Kidney (tissue), 14 donors: Measurements from ENCODE around the gene STMN1. TPM values are rescaled to one million over a fixed set of nuclear protein-coding genes. Genes with fewer than 3 reads are reported as not detected.

Source experiments
- DNase-seq, 5 donors: peaks; one replicate each; pipeline ENCODE4 v3.0.0-alpha.2; 2013 to 2020
- FAIRE-seq: peaks from 2 replicates; lab custom pipeline; 2012; peaks lifted over from hg19 to GRCh38; lab: Jason Lieb, UNC
- H3K27ac ChIP-seq, 2 donors: one replicate each; pipeline ENCODE4 v1.7.0; 2013; ENCODE audit warnings: low read depth in 2 of 2, low read length in 2 of 2, inconsistent platforms in 1 of 2
- H3K27me3 ChIP-seq: one replicate; pipeline ENCODE4 v1.7.1; 2013; ENCODE audit warnings: low read length, inconsistent platforms; ENCODE audit not compliant: control insufficient read depth, insufficient read depth
- H3K36me3 ChIP-seq, 3 donors: one replicate each; pipeline versions ENCODE4 v1.7.0 to v1.7.1; 2013; ENCODE audit warnings: low read length in 3 of 3, control low read depth in 1 of 3, inconsistent platforms in 1 of 3; ENCODE audit not compliant: insufficient read depth in 3 of 3, control insufficient read depth in 2 of 3
- H3K4me1 ChIP-seq, 3 donors: one replicate each; pipeline versions ENCODE4 v1.7.0 to v1.7.1; 2013; ENCODE audit warnings: low read length in 3 of 3, inconsistent platforms in 1 of 3, low read depth in 1 of 3; ENCODE audit not compliant: control insufficient read depth in 2 of 3, insufficient read depth in 2 of 3
- H3K4me3 ChIP-seq, 3 donors: one replicate each; pipeline versions ENCODE4 v1.7.0 to v1.8.1; 2013; ENCODE audit warnings: low read length in 3 of 3, control low read depth in 1 of 3, inconsistent platforms in 1 of 3
- H3K9ac ChIP-seq, 3 donors: one replicate each; pipeline versions ENCODE4 v1.7.0 to v1.7.1; 2013; ENCODE audit warnings: low read length in 3 of 3, control low read depth in 1 of 3, inconsistent platforms in 1 of 3
- H3K9me3 ChIP-seq, 3 donors: one replicate each; pipeline versions ENCODE4 v1.7.0 to v1.7.1; 2013; ENCODE audit warnings: low read length in 3 of 3, control low read depth in 1 of 3, inconsistent platforms in 1 of 3; ENCODE audit not compliant: control insufficient read depth in 2 of 3, insufficient read depth in 1 of 3
- CTCF ChIP-seq: IDR thresholded peaks from 3 replicates; pipeline ENCODE4 v1.5.1; 2012; ENCODE audit warnings: mild to moderate bottlenecking, moderate library complexity, borderline replicate concordance; ENCODE audit not compliant: insufficient read depth; ENCODE audit errors: extremely low read depth
- intact Hi-C: fragments of 100-400 bp; cut with DNase I; formaldehyde crosslinking; loops from one replicate; pipeline ENCODE4 v1.11.1; 2022
- polyA plus RNA-seq: library from polyadenylated mRNA; stranded (reverse); fragments of 350-450 nt; fragmentation: Illumina TruSeq; extraction: RNeasy Lipid Tissue Mini Kit (QIAGEN cat#74804); gene quantifications from one replicate; pipeline ENCODE4 v1.2.3, GENCODE V29; 2014; ENCODE audit warnings: low read depth, low replicate concordance; ENCODE audit not compliant: insufficient read depth
- total RNA-seq: library from RNA; stranded (reverse); fragmentation: NEBNext Ultra II Directional; extraction: Animal tissue kit (Norgen Biotek cat#: 25700); gene quantifications from one replicate; pipeline ENCODE4 v1.2.1, GENCODE V29; 2021
- donor health status: control.
- donor health status: control.
- donor health status: control.
- donor health status: control.
- donor health status: control.
- donor health status: DM: yes; HTN: yes; CAD: no.
- donor health status: Normal renal cell carcinoma (clear cell type).

The STMN1 gene
- total and polyA plus RNA-seq, 2 donors from 2014 or later = 50.4 to 101 TPM

- FAIRE-seq (no peak), DNase-seq (no peak)
- H3K9ac ChIP-seq = no peak overlapping the region
- no peaks in the 10 kb centered on the region for H3K36me3 ChIP-seq
- intact Hi-C loops = no loop called here
- H3K4me1 ChIP-seq = peaks cover 0 to 6% (median 0%) of the 10 kb centered on the region in 3 donors
- no peaks in the 10 kb centered on the region for H3K9me3 ChIP-seq
- no peak overlapping the region for H3K4me3 ChIP-seq
- TF ChIP-seq CTCF = no peak
- no peaks in the 10 kb centered on the region for H3K27me3 ChIP-seq
- H3K27ac ChIP-seq = no peak overlapping the region
Observed at GRCh38 chr1:25911162-25911561, 4.9 kb upstream of the STMN1 start.

- Histone ChIP-seq H3K27me3 (no peaks in the 10 kb centered on the region), H3K4me1 (peaks cover 0 to 11% (median 6%) of the 10 kb centered on the region in 3 donors), H3K9me3 (no peaks in the 10 kb centered on the region), H3K4me3 (no peak overlapping the region), H3K36me3 (no peaks in the 10 kb centered on the region), H3K9ac (no peak overlapping the region), H3K27ac (no peak overlapping the region)
- intact Hi-C loops = no loop called here
- FAIRE-seq = no peak
- DNase-seq = no peak
- no peak for TF ChIP-seq CTCF
Observed at GRCh38 chr1:25909040-25909439, 2.8 kb upstream of the STMN1 start.

GRCh38 chr1:25908161-25908560, 1.9 kb upstream of the STMN1 start:
- DNase-seq = no peak
- H3K9me3 ChIP-seq = no peaks in the 10 kb centered on the region
- no peak for FAIRE-seq
- no peaks in the 10 kb centered on the region for H3K36me3 ChIP-seq
- intact Hi-C loops = no loop called here
- no peak overlapping the region for H3K27ac ChIP-seq
- no peak overlapping the region for H3K4me3 ChIP-seq
- no peak for TF ChIP-seq CTCF
- no peak overlapping the region for H3K9ac ChIP-seq
- no peaks in the 10 kb centered on the region for H3K27me3 ChIP-seq
- H3K4me1 ChIP-seq = peaks cover 0 to 11% (median 6%) of the 10 kb centered on the region in 3 donors

- Histone ChIP-seq H3K4me1 (peaks cover 0 to 11% (median 6%) of the 10 kb centered on the region in 3 donors), H3K27me3 (no peaks in the 10 kb centered on the region), H3K27ac (no peak overlapping the region), H3K36me3 (peaks cover 0 to under 1% (median 0%) of the 10 kb centered on the region in 3 donors), H3K9me3 (no peaks in the 10 kb centered on the region), H3K4me3 (no peak overlapping the region), H3K9ac (no peak overlapping the region)
- intact Hi-C loops = no loop called here
- DNase-seq (no peak), FAIRE-seq (no peak)
- TF ChIP-seq CTCF = no peak
Observed at GRCh38 chr1:25907601-25908000, 1.4 kb upstream of the STMN1 start.
